ENCODE measurements around the gene SIGMAR1.

The SIGMAR1 gene

DNA sequence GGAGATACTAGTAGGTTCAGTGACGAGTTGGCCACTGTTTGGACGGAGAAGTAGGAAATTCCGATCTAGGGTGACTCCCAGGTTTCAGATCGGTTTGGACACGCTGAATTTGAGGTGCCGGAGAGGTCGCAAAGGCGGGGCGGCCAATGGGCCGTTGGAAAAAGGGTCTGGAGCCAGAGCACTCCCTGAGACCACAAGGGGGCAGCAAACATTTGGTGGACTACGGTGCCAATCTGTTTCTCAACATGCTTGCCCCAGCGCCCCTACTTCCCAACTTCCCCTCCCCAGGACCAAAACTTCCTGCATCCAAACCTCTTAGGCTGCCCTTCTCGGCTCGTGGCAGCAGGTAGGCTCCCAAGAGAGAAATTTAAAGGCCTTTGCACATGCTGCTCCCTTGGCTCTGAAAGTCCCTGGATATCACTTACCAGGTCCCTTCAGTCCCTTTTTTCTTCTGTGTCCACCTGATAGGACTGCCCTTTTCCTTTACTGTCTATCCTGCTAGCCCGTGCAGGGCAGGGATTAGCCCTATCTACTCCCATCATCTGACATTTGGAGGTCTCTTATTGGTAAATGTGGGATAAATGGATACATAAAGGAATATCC is 24.7 kb downstream of the SIGMAR1 start:
- H3K9me3 ChIP-seq (ENCODE audit: insufficient read depth, low read length) = no peaks in the 10 kb centered on the region
- no peaks in the 10 kb centered on the region for H4K20me1 ChIP-seq (ENCODE audit: low read depth, low read length)
- peak overlapping the region; percentile 74 for H3K9ac ChIP-seq (ENCODE audit: low read length)
- peak overlapping the region; percentile 61 for H3K4me3 ChIP-seq (ENCODE audit: insufficient read depth, low read length, poor library complexity, severe bottlenecking)
- no peaks in the 10 kb centered on the region for H3K36me3 ChIP-seq (ENCODE audit: low read length)
- no peaks in the 10 kb centered on the region for H3K9me2 ChIP-seq (replicated peaks; ENCODE audit: insufficient read depth, low read length)
- no peaks in the 10 kb centered on the region for H3K79me2 ChIP-seq (ENCODE audit: insufficient read depth, low read length)
- no peaks in the 10 kb centered on the region for H3K27me3 ChIP-seq (ENCODE audit: low read length)
- peak overlapping the region; percentile 80 for H3K4me2 ChIP-seq (ENCODE audit: low read depth, low read length, poor library complexity, severe bottlenecking)
- 0 out of 2 replicates have a peak, but pooled peaks cover 7% of the 10 kb centered on the region for H3F3A ChIP-seq (ENCODE audit: insufficient read depth)
- no peak for TF ChIP-seq EZH2phosphoT487 (conservative IDR thresholded peaks at IDR 0.05; ENCODE audit: low read length)
- TF ChIP-seq, protein P1, sequence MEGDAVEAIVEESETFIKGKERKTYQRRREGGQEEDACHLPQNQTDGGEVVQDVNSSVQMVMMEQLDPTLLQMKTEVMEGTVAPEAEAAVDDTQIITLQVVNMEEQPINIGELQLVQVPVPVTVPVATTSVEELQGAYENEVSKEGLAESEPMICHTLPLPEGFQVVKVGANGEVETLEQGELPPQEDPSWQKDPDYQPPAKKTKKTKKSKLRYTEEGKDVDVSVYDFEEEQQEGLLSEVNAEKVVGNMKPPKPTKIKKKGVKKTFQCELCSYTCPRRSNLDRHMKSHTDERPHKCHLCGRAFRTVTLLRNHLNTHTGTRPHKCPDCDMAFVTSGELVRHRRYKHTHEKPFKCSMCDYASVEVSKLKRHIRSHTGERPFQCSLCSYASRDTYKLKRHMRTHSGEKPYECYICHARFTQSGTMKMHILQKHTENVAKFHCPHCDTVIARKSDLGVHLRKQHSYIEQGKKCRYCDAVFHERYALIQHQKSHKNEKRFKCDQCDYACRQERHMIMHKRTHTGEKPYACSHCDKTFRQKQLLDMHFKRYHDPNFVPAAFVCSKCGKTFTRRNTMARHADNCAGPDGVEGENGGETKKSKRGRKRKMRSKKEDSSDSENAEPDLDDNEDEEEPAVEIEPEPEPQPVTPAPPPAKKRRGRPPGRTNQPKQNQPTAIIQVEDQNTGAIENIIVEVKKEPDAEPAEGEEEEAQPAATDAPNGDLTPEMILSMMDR (IDR thresholded peaks at IDR 0.05; ENCODE audit: insufficient read depth, low read length, poor library complexity, severe bottlenecking) = peak; percentile 96
- H3K27ac ChIP-seq (ENCODE audit: low read depth, low read length) = peak overlapping the region; percentile 41
- peak overlapping the region; percentile 76 for H2AFZ ChIP-seq (ENCODE audit: low read depth, low read length, severe bottlenecking)

DNA sequence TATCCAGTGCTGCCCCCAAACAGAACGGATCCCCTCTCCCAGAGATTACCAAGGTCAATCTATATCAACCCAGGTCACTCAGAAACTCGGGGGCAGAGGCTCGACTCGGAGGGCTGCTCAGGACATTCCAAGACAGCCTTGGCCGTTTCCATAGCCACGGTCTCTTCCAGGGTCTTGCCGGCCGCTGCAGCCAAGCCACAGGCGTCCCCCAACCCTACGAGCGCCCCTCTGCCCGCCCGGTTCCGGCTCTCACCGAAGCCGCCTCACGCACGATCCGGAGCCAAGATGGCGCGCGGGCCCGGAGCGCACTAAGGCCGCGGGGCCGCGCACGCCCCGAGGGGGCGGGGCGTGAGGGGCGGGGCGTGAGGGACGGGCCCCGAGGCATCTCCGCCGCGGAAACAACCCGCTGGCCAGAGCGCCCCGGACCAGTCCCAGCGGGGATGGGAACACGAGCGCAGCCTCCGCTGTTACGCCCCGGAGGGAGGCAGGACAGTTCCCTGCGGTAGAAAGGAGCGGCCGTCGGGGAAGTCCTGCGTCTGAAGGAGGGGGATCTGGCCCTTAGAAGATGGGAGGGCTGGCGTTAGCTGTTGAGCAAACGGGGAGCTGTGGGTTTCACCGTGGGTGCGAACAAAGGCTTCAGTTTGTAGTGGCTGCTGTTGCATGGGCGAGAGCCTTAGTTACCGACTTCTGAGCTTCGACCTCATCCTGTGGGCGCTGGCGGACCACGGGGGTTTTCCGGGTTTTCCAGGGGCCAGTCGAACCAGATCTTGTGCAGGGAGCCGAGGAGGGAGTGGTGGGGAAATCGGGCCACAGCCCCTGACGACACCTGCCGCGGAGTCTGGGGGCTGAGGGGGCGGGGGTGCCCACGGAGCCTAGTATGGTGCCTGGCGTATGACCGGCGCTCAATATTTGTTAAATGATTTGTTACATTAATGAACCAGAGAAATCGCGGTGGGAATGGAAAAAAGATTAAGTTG is 25.5 kb downstream of the SIGMAR1 start, which contains the start of gene RPP25L:
Gene RPP25L (minus strand): TSS at position 287 of the 977 bp plus-strand sequence. CDS start 801 bp downstream, outside the sequence.
- H3K9me2 ChIP-seq (replicated peaks; ENCODE audit: insufficient read depth, low read length) = no peaks in the 10 kb centered on the region
- H3K4me2 ChIP-seq (ENCODE audit: low read depth, low read length, poor library complexity, severe bottlenecking) = peak within 1 kb of the TSS; percentile 80
- H3K27ac ChIP-seq (ENCODE audit: low read depth, low read length) = peak within 1 kb of the TSS; percentile 41
- no peaks in the 10 kb centered on the region for H4K20me1 ChIP-seq (ENCODE audit: low read depth, low read length)
- TF ChIP-seq, protein P1 (IDR thresholded peaks at IDR 0.05; ENCODE audit: insufficient read depth, low read length, poor library complexity, severe bottlenecking) = no peak
- TF ChIP-seq EZH2phosphoT487 (conservative IDR thresholded peaks at IDR 0.05; ENCODE audit: low read length) = no peak
- no peaks in the 10 kb centered on the region for H3K27me3 ChIP-seq (ENCODE audit: low read length)
- peak within 1 kb of the TSS; percentile 61 for H3K4me3 ChIP-seq (ENCODE audit: insufficient read depth, low read length, poor library complexity, severe bottlenecking)
- no peaks in the 10 kb centered on the region for H3K79me2 ChIP-seq (ENCODE audit: insufficient read depth, low read length)
- H3K9me3 ChIP-seq (ENCODE audit: insufficient read depth, low read length) = no peaks in the 10 kb centered on the region
- H2AFZ ChIP-seq (ENCODE audit: low read depth, low read length, severe bottlenecking) = peak within 1 kb of the TSS; percentile 76
- H3K36me3 ChIP-seq (ENCODE audit: low read length) = no peaks in the 10 kb centered on the region
- 0 out of 2 replicates have a peak, but pooled peaks cover 7% of the 10 kb centered on the region for H3F3A ChIP-seq (ENCODE audit: insufficient read depth)
- peak within 1 kb of the TSS; percentile 74 for H3K9ac ChIP-seq (ENCODE audit: low read length)

DNA sequence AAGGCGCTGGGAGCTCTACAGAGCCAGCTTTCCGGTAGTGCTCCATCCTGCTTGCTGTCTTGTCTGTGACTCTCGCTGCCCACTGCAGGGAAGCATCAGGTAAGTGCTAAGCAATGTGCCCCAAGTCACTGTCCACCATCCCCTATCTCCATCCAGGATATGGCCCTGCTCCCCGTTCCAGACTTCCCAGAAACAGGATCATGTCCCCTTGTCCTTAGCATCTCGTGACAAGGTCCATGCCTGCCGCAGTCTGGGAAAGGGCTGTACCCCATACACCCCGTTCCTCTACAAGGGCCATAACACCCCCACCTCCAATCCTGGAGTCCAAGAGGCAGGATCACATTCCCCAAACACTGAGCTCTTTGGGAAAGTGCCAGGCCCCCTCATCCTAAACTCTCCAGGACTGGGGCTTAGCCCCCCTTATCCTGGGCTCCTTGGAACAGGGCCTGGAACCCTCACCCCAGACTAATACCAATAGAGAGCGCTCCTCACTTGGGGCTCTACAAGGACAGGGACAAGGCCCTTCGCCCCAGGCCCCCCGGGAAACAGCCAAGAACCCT is 26.3 kb downstream of the SIGMAR1 start:
- H3K27ac ChIP-seq (ENCODE audit: low read depth, low read length) = peak overlapping the region; percentile 9; the same call in 1 of the 2 replicates
- H2AFZ ChIP-seq (ENCODE audit: low read depth, low read length, severe bottlenecking) = peak overlapping the region; percentile 76
- no peaks in the 10 kb centered on the region for H3K9me3 ChIP-seq (ENCODE audit: insufficient read depth, low read length)
- no peaks in the 10 kb centered on the region for H3K36me3 ChIP-seq (ENCODE audit: low read length)
- H3K9ac ChIP-seq (ENCODE audit: low read length) = peak overlapping the region; percentile 74
- peak overlapping the region; percentile 80 for H3K4me2 ChIP-seq (ENCODE audit: low read depth, low read length, poor library complexity, severe bottlenecking)
- 0 out of 2 replicates have a peak, but pooled peaks cover 7% of the 10 kb centered on the region for H3F3A ChIP-seq (ENCODE audit: insufficient read depth)
- H4K20me1 ChIP-seq (ENCODE audit: low read depth, low read length) = no peaks in the 10 kb centered on the region
- H3K27me3 ChIP-seq (ENCODE audit: low read length) = no peaks in the 10 kb centered on the region
- H3K9me2 ChIP-seq (replicated peaks; ENCODE audit: insufficient read depth, low read length) = no peaks in the 10 kb centered on the region
- H3K4me3 ChIP-seq (ENCODE audit: insufficient read depth, low read length, poor library complexity, severe bottlenecking) = peak overlapping the region; percentile 61
- no peaks in the 10 kb centered on the region for H3K79me2 ChIP-seq (ENCODE audit: insufficient read depth, low read length)
- no peak for TF ChIP-seq EZH2phosphoT487 (conservative IDR thresholded peaks at IDR 0.05; ENCODE audit: low read length)
- TF ChIP-seq, protein P1 (IDR thresholded peaks at IDR 0.05; ENCODE audit: insufficient read depth, low read length, poor library complexity, severe bottlenecking) = no peak

Data from SU-DHL-6 (cell line).